DND-41 (cell line): ENCODE data around the gene ATP1A2.

Source experiments
- ATAC-seq: fragments of 200-7000 bp; cut with Tn5 transposase; 3 replicates; pipeline ENCODE4 v1.9.1; 2021; ENCODE audit warnings: low read depth; ENCODE audit not compliant: insufficient read depth
- DNase-seq: peaks from one replicate; pipeline ENCODE4 v3.0.0-alpha.2; 2020
- H2AFZ ChIP-seq: 2 replicates; pipeline ENCODE4 v1.6.0; 2012; ENCODE audit warnings: low read depth, low read length
- H3K27ac ChIP-seq: 2 replicates; pipeline ENCODE4 v1.5.1; 2012; ENCODE audit warnings: low read length, inconsistent platforms
- H3K27me3 ChIP-seq: fragments of 200-600 bp; sonication (generic); 2 replicates; pipeline ENCODE4 v1.6.0; 2012; ENCODE audit warnings: low read length, mild to moderate bottlenecking, inconsistent platforms; ENCODE audit not compliant: insufficient read depth, poor library complexity
- H3K36me3 ChIP-seq: 2 replicates; pipeline ENCODE4 v1.5.1; 2012; ENCODE audit warnings: low read length, inconsistent platforms; ENCODE audit not compliant: insufficient read depth
- H3K4me1 ChIP-seq: 2 replicates; pipeline ENCODE4 v1.5.1; 2012; ENCODE audit warnings: mild to moderate bottlenecking, low read length; ENCODE audit not compliant: insufficient read depth
- H3K4me2 ChIP-seq: 2 replicates; pipeline ENCODE4 v1.6.0; 2012; ENCODE audit warnings: mild to moderate bottlenecking, moderate library complexity, low read length, inconsistent platforms; ENCODE audit not compliant: insufficient read depth
- H3K4me3 ChIP-seq, 2 experiments: fragments of 200-600 bp in 1 of 2; shearing (Covaris generic) in 1 of 2; 2 replicates each; pipeline ENCODE4 v1.5.1; 2012 to 2016; ENCODE audit warnings: inconsistent platforms in 2 of 2, low read length in 2 of 2, mild to moderate bottlenecking in 2 of 2, low read depth in 1 of 2, moderate library complexity in 1 of 2
- H3K79me2 ChIP-seq: 2 replicates; pipeline ENCODE4 v1.6.0; 2012; ENCODE audit warnings: low read length, inconsistent platforms; ENCODE audit not compliant: insufficient read depth
- H3K9ac ChIP-seq: 2 replicates; pipeline ENCODE4 v1.6.0; 2012; ENCODE audit warnings: low read depth, mild to moderate bottlenecking, inconsistent platforms, low read length, moderate library complexity
- H3K9me3 ChIP-seq: 2 replicates; pipeline ENCODE4 v1.5.1; 2012; ENCODE audit warnings: low read length, moderate library complexity, mild to moderate bottlenecking, inconsistent platforms; ENCODE audit not compliant: insufficient read depth, severe bottlenecking
- H4K20me1 ChIP-seq: 2 replicates; pipeline ENCODE4 v1.6.0; 2012; ENCODE audit warnings: low read length; ENCODE audit not compliant: insufficient read depth
- CTCF ChIP-seq: IDR thresholded peaks from 2 replicates; pipeline ENCODE4 v1.5.1; 2012; ENCODE audit warnings: borderline replicate concordance, low read length, moderate library complexity, mild to moderate bottlenecking; ENCODE audit not compliant: poor library complexity, severe bottlenecking; ENCODE audit errors: extremely low read depth
- EZH2 ChIP-seq: IDR thresholded peaks from 3 replicates; pipeline ENCODE4 v1.6.1; 2012; ENCODE audit warnings: borderline replicate concordance, low read depth, mild to moderate bottlenecking, moderate library complexity, low read length, inconsistent platforms; ENCODE audit not compliant: severe bottlenecking

The ATP1A2 gene

GRCh38 chr1:160121388-160121787 lies 5.8 kb downstream of the ATP1A2 start:
- no peaks in the 10 kb centered on the region for H3K4me1 ChIP-seq
- H3K36me3 ChIP-seq, result no peaks in the 10 kb centered on the region
- H3K4me3 ChIP-seq, result no peak overlapping the region
- no peak for DNase-seq
- no peak overlapping the region for H3K4me2 ChIP-seq
- 0 out of 3 replicates have a peak, but pooled peaks have one; percentile 27 for ATAC-seq
- no peaks in the 10 kb centered on the region for H3K9me3 ChIP-seq
- no peaks in the 10 kb centered on the region for H4K20me1 ChIP-seq
- H3K79me2 ChIP-seq, result no peaks in the 10 kb centered on the region
- H3K9ac ChIP-seq, result no peak overlapping the region
- no peak overlapping the region for H2AFZ ChIP-seq
- H3K27me3 ChIP-seq, result peaks cover 27% of the 10 kb centered on the region
- no peak overlapping the region for H3K27ac ChIP-seq
- TF ChIP-seq EZH2 (no peak), CTCF (no peak)

DNA sequence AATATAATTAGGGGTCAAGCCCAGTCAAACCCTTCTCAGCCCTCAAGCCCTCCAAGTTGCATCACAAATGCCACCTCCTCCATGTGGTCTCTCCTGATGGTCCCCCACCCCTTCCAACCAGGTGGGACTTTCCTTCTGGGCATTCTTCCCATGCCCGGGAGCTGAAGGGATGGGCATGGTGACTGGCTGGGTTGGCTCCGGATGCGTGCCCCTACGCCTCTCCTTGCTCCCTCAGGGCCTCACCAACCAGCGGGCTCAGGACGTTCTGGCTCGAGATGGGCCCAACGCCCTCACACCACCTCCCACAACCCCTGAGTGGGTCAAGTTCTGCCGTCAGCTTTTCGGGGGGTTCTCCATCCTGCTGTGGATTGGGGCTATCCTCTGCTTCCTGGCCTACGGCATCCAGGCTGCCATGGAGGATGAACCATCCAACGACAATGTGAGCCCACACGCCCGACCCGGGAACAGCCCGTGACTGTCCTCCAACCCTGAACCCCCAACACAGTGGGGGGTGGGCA lies 7.5 kb downstream of the ATP1A2 start:
- H2AFZ ChIP-seq, result no peak overlapping the region
- TF ChIP-seq EZH2 (no peak), CTCF (no peak)

DNA sequence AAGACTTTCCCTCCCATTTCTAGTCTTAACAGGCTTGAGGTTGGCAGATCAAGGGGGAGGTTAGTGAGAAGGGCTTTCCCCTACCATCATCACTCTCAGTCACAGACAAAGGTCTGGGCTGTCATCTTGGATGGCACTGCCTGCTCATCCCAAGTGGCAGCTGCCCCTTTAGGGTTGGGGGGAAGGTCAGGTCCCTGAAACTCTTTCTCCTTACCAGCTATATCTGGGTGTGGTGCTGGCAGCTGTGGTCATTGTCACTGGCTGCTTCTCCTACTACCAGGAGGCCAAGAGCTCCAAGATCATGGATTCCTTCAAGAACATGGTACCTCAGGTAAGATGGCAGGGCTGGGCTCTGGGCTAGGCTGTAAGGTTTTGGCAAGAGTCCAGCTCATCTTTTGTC lies 8.2 kb downstream of the ATP1A2 start:
- no peak overlapping the region for H3K27ac ChIP-seq

More for the DNA sequence above, 7.5 kb downstream of the ATP1A2 start:
- H3K36me3 ChIP-seq, result no peaks in the 10 kb centered on the region
- H3K79me2 ChIP-seq, result no peaks in the 10 kb centered on the region
- H3K27ac ChIP-seq, result no peak overlapping the region
- no peak overlapping the region for H3K9ac ChIP-seq
- no peak overlapping the region for H3K4me3 ChIP-seq
- peaks cover 20% of the 10 kb centered on the region for H3K27me3 ChIP-seq
- DNase-seq (no peak), ATAC-seq (no peak)
- no peaks in the 10 kb centered on the region for H4K20me1 ChIP-seq
- no peak overlapping the region for H3K4me2 ChIP-seq
- no peaks in the 10 kb centered on the region for H3K9me3 ChIP-seq
- H3K4me1 ChIP-seq, result no peaks in the 10 kb centered on the region

More for the DNA sequence above, 8.2 kb downstream of the ATP1A2 start:
- DNase-seq, result no peak
- H3K9ac ChIP-seq, result no peak overlapping the region
- H3K36me3 ChIP-seq, result no peaks in the 10 kb centered on the region
- no peak overlapping the region for H3K4me3 ChIP-seq
- TF ChIP-seq CTCF (no peak), EZH2 (no peak)
- H3K9me3 ChIP-seq, result no peaks in the 10 kb centered on the region
- no peaks in the 10 kb centered on the region for H3K79me2 ChIP-seq
- H4K20me1 ChIP-seq, result no peaks in the 10 kb centered on the region
- no peaks in the 10 kb centered on the region for H3K4me1 ChIP-seq
- ATAC-seq, result no peak
- peaks cover 15% of the 10 kb centered on the region for H3K27me3 ChIP-seq
- H3K4me2 ChIP-seq, result no peak overlapping the region
- H2AFZ ChIP-seq, result no peak overlapping the region
